Endothelial cell of umbilical vein (primary cell): ENCODE measurements around the gene TAS1R2.

Experiments used
- CTCF ChIP-seq, 2 donors: IDR thresholded peaks; 1 replicate in 1 of 2; 2 replicates in 1 of 2; pipeline ENCODE4 v1.5.1; 2011; ENCODE audit warnings: low read length in 2 of 2, mild to moderate bottlenecking in 2 of 2, moderate library complexity in 2 of 2, control low read depth in 1 of 2, inconsistent platforms in 1 of 2, low read depth in 1 of 2; ENCODE audit not compliant: insufficient read depth in 1 of 2; ENCODE audit errors: extremely low read depth in 1 of 2
- EZH2 ChIP-seq: IDR thresholded peaks from 2 replicates; pipeline ENCODE4 v1.6.1; 2012; ENCODE audit warnings: borderline replicate concordance, low read depth, mild to moderate bottlenecking, moderate library complexity, low read length, inconsistent platforms; ENCODE audit not compliant: severe bottlenecking
- FOS ChIP-seq: IDR thresholded peaks from 2 replicates; pipeline ENCODE4 v1.6.1; 2011; ENCODE audit warnings: mild to moderate bottlenecking, low read length, moderate library complexity, borderline replicate concordance; ENCODE audit not compliant: insufficient read depth
- GATA2 ChIP-seq: IDR thresholded peaks from 2 replicates; pipeline ENCODE4 v1.7.0; 2011; ENCODE audit warnings: low read depth, mild to moderate bottlenecking, moderate library complexity, mixed read lengths, low read length; ENCODE audit not compliant: insufficient read length, insufficient read depth
- MAX ChIP-seq: IDR thresholded peaks from 2 replicates; pipeline ENCODE4 v1.6.1; 2011; ENCODE audit not compliant: insufficient read depth, insufficient read length
- MYC ChIP-seq: IDR thresholded peaks from one replicate; pipeline ENCODE4 v1.6.1; 2011; ENCODE audit warnings: mild to moderate bottlenecking, low read depth, low read length
- POLR2A ChIP-seq: IDR thresholded peaks from 2 replicates; pipeline ENCODE4 v1.6.1; 2012; ENCODE audit warnings: low read depth, mild to moderate bottlenecking, control low read depth, low read length
- POLR2AphosphoS5 ChIP-seq: IDR thresholded peaks from 2 replicates; pipeline ENCODE4 v1.6.1; 2012; ENCODE audit warnings: low read depth, mild to moderate bottlenecking, control low read depth, low read length, moderate library complexity; ENCODE audit not compliant: insufficient read depth

GRCh38 chr1:18879791-18880309 lies 20.4 kb upstream of the TAS1R2 start:
- no peak for TF ChIP-seq CTCF (IDR thresholded peaks at IDR 0.05; ENCODE audit: extremely low read depth in 1 of 2, insufficient read depth in 1 of 2, low read depth in 1 of 2, low read length in 2 of 2)
- no peak for TF ChIP-seq EZH2
- no peak for TF ChIP-seq POLR2AphosphoS5
- no peak for TF ChIP-seq POLR2A
- TF ChIP-seq MAX, result no peak
- no peak for TF ChIP-seq MYC
- no peak for TF ChIP-seq GATA2
- no peak for TF ChIP-seq FOS
